Measurements from ENCODE around the gene THAP3. TPM values are rescaled to one million over a fixed set of nuclear protein-coding genes. Genes with fewer than 3 reads are reported as not detected.
A peak's percentile ranks its signal among the peaks of the same experiment; 100 is the strongest.

The THAP3 gene
- total RNA-seq, 4 donors from 2014 or later = 7.5 to 21.0 (median 13.2) TPM

DNA sequence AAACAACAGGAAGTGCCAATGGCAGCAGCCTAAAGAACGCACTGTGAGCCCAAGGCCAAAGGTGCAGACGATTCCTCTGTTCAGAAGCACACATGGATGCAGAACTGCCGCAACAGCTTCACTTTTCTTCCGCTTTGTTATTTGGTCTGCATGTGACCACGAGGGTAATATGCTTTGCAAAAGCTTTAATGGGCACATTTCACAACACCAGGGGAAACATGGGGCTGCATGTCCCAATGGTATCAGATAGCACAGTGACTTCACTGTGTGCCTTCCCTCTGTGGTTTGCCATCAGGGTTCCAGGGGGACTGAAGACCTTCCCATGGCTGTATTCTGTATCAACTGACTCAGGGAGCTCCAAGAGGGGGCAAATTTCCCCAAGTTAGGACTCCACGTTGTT is 28.3 kb downstream of the THAP3 start:
- no peak overlapping the region for H3K4me3 ChIP-seq
- WGBS, 2 donors (ENCODE audit: low coverage in 1 of 2) = 76 to 89% methylated on average over 5 to 6 of the region's 6 CpGs
- no peaks in the 10 kb centered on the region for H3K9me3 ChIP-seq
- DNase-seq = no peak
- no peak overlapping the region for H3K27ac ChIP-seq
- TF ChIP-seq, protein P1, sequence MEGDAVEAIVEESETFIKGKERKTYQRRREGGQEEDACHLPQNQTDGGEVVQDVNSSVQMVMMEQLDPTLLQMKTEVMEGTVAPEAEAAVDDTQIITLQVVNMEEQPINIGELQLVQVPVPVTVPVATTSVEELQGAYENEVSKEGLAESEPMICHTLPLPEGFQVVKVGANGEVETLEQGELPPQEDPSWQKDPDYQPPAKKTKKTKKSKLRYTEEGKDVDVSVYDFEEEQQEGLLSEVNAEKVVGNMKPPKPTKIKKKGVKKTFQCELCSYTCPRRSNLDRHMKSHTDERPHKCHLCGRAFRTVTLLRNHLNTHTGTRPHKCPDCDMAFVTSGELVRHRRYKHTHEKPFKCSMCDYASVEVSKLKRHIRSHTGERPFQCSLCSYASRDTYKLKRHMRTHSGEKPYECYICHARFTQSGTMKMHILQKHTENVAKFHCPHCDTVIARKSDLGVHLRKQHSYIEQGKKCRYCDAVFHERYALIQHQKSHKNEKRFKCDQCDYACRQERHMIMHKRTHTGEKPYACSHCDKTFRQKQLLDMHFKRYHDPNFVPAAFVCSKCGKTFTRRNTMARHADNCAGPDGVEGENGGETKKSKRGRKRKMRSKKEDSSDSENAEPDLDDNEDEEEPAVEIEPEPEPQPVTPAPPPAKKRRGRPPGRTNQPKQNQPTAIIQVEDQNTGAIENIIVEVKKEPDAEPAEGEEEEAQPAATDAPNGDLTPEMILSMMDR (IDR thresholded peaks at IDR 0.05) = no peak
- no peak for TF ChIP-seq EP300 (IDR thresholded peaks at IDR 0.05; ENCODE audit: low read depth)
- TF ChIP-seq POLR2A (IDR thresholded peaks at IDR 0.05) = no peak
- H3K36me3 ChIP-seq = peaks cover 0 to 18% (median 3%) of the 10 kb centered on the region in 4 donors
- in situ Hi-C loops (cut with MboI; ENCODE audit: low pct_ligation_motif_present in 1 of 4, low pct_unique_long_range_greater_than_20kb in 1 of 4, low sequenced_read_pairs in 3 of 4) (no loop called here), intact Hi-C loops (cut with DNase I; ENCODE audit: low total_unique reads) (no loop called here)
- no peaks in the 10 kb centered on the region for H3K4me1 ChIP-seq
- no peaks in the 10 kb centered on the region for H3K27me3 ChIP-seq

DNA sequence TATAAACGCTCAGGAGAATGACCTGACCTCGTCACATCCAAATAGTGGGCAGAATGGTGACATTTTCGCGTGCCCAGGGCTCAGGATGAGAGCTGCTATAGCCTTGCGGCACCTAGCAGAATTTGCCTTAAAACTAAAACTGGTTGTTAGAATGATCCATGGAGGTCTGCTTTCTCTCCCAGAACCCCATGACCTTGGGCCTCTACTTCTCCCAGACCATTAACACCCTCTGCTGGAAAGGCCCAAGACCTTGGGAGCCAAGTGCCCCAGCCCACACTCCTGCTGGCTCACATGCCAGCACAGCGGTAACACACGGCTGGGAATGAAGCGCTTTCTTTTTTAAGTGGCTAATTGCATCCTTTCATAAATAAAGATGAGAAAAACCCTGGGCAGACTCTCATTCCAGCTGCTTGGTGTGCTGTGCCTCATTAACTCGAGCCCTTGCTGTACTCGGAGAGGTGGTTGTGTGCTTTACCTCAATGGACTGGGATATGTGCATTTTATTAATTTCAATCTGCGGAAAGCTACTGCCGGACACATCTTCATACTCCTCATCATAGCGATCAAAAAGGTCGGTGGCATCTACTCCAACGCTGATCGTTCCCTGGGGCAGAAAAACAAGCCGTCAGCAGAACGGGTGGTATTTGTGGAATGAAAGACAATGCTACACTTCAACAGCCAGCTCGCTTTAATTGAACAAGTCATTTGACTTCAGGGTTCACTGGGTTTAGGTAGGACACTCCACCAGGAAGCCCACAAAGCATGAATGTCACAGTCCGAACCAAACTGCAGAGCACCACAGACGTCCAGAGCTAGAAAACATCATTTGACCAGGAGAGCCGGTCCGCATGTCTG is 29.0 kb downstream of the THAP3 start:
- Histone ChIP-seq H3K27me3 (no peaks in the 10 kb centered on the region), H3K36me3 (peaks cover 0 to 18% (median 3%) of the 10 kb centered on the region in 4 donors), H3K4me1 (peaks cover 0 to 1% (median 0%) of the 10 kb centered on the region in 4 donors), H3K9me3 (no peaks in the 10 kb centered on the region), H3K4me3 (no peak overlapping the region), H3K27ac (no peak overlapping the region)
- no peak for DNase-seq
- in situ Hi-C loops (cut with MboI; ENCODE audit: low pct_ligation_motif_present in 1 of 4, low pct_unique_long_range_greater_than_20kb in 1 of 4, low sequenced_read_pairs in 3 of 4) = no loop called here
- WGBS, 2 donors (ENCODE audit: low coverage in 1 of 2) = 92 to 96% methylated on average over 15 to 23 of the region's 23 CpGs
- intact Hi-C loops (cut with DNase I; ENCODE audit: low total_unique reads) = no loop called here
- TF ChIP-seq EP300 (IDR thresholded peaks at IDR 0.05; ENCODE audit: low read depth) (no peak), POLR2A (IDR thresholded peaks at IDR 0.05) (no peak)

DNA sequence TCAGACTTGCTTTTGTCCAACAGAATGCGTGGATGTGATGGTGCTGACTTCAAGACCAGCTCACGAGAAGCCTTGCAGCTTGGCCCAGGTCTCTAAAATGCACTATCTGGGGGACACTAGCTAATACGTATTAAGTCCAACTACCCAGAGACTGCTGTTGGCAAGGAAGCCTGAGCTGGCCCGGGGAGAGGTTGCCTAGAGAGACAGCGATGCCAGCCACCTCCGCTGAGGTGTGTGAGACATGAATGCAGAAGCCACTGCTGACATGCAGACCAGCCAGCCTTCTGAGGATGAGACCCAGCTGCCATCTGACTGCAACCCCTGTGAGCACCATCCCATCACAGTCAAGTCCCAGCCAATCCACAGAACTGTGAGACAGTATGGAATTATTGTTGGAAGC is 32.5 kb downstream of the THAP3 start:
- WGBS, 2 donors (ENCODE audit: low coverage in 1 of 2) = 93% methylated on average over 5 of the region's 6 CpGs; no CpG with 5 or more reads in 1 of the 2 donors
- intact Hi-C loops (cut with DNase I; ENCODE audit: low total_unique reads) = no loop called here
- Histone ChIP-seq H3K4me3 (no peak overlapping the region), H3K27me3 (no peaks in the 10 kb centered on the region), H3K27ac (no peak overlapping the region), H3K36me3 (peaks cover 0 to 17% (median 3%) of the 10 kb centered on the region in 4 donors), H3K4me1 (peaks cover 0 to 6% (median 0%) of the 10 kb centered on the region in 4 donors), H3K9me3 (no peaks in the 10 kb centered on the region)
- no peak for DNase-seq
- in situ Hi-C loops (cut with MboI; ENCODE audit: low pct_ligation_motif_present in 1 of 4, low pct_unique_long_range_greater_than_20kb in 1 of 4, low sequenced_read_pairs in 3 of 4) = no loop called here
- TF ChIP-seq, protein P1 (IDR thresholded peaks at IDR 0.05) = no peak
- TF ChIP-seq POLR2A (IDR thresholded peaks at IDR 0.05) = no peak
- TF ChIP-seq POLR2AphosphoS5 (IDR thresholded peaks at IDR 0.05) = no peak
- no peak for TF ChIP-seq EP300 (IDR thresholded peaks at IDR 0.05; ENCODE audit: low read depth)

DNA sequence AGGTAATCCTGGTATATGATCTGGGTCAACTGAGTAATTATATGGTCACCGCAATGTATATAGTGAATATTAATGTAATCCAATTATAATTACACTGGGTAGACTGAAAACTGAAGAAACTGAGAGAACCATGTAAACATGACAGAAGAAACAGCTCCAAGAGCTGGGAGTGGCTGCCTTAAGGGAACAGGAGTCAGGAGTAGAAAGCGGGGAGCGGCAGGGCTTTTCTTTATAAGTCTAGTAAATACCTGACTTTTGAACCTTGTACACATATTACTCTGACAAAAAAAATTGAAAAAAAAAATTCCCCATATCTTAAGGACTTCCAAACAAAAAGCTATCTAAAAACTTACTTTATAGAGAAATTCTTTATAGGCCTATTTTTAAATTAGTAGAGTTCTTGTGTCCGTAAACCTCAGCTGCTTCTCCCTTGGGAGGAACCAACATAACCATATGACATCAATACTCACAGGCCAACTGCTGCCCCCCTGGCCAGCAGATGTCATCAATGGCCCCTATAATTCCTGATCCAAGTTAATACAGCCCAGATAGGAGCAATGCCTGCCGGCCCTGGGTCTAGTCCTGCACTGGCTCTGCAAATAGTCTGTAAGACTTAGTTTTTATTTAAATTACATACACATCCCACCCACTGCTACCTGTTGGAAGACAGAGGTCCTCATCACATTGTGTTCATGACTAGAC is 33.8 kb downstream of the THAP3 start:
- Histone ChIP-seq H3K9me3 (no peaks in the 10 kb centered on the region), H3K27me3 (no peaks in the 10 kb centered on the region), H3K36me3 (peaks cover 0 to 3% (median 2%) of the 10 kb centered on the region in 4 donors), H3K4me1 (peaks cover 0 to 6% (median 0%) of the 10 kb centered on the region in 4 donors), H3K27ac (peak overlapping the region in 1 of 4 donors; percentile 19), H3K4me3 (no peak overlapping the region)
- peak; percentile 32 for DNase-seq
- intact Hi-C loops (cut with DNase I; ENCODE audit: low total_unique reads) (no loop called here), in situ Hi-C loops (cut with MboI; ENCODE audit: low pct_ligation_motif_present in 1 of 4, low pct_unique_long_range_greater_than_20kb in 1 of 4, low sequenced_read_pairs in 3 of 4) (no loop called here)
- TF ChIP-seq POLR2A (IDR thresholded peaks at IDR 0.05) (no peak), EP300 (IDR thresholded peaks at IDR 0.05; ENCODE audit: low read depth) (no peak), POLR2AphosphoS5 (IDR thresholded peaks at IDR 0.05) (no peak)
- TF ChIP-seq, protein P1 (IDR thresholded peaks at IDR 0.05) = no peak
- 74 to 86% methylated on average over 3 to 5 of the region's 5 CpGs for WGBS, 2 donors (ENCODE audit: low coverage in 1 of 2)
